OCI-LY7 (cell line): ENCODE measurements around the gene CASQ2.

Experiments
- CTCF ChIP-seq: fragments of 200-600 bp; sonication (generic); conservative IDR thresholded peaks from 2 replicates; pipeline ENCODE4 v1.5.1; 2014; ENCODE audit warnings: mild to moderate bottlenecking, antibody characterized with exemption, low read length, moderate library complexity, mixed read lengths
- EZH2phosphoT487 ChIP-seq: fragments of 200-600 bp; sonication (generic); IDR thresholded peaks from 2 replicates; pipeline ENCODE4 v1.6.1; 2018; ENCODE audit warnings: low read depth, borderline replicate concordance, mild to moderate bottlenecking, mixed run types, antibody characterized with exemption, low read length, moderate library complexity, mixed read lengths

- TF ChIP-seq CTCF (no peak), EZH2phosphoT487 (no peak)
Observed at GRCh38 chr1:115668579-115668978, 99.9 kb downstream of the CASQ2 start.
